HG02678 (cell line): ENCODE data around the gene ZNF438.
"Not testable (repeated sequence)": the region's sequence is repeated elsewhere in the genome, so short reads cannot be mapped to it uniquely, and the experiment has no call there.

ENCODE experiments used
- ATAC-seq: cut with Tn5 transposase; IDR thresholded peaks from one replicate; pipeline ENCODE4 v1.9.1; 2021; ENCODE audit warnings: mild to moderate bottlenecking, moderate library complexity; ENCODE audit not compliant: unreplicated experiment

Gene ZNF438

GRCh38 chr10:30949218-30949617 lies 82.4 kb downstream of the ZNF438 start:
- not testable (repeated sequence) for ATAC-seq

- no peak for ATAC-seq
Observed at GRCh38 chr10:30944005-30944404, 87.7 kb downstream of the ZNF438 start.

- no peak for ATAC-seq
Observed at GRCh38 chr10:30943451-30943850, 88.2 kb downstream of the ZNF438 start.

- no peak for ATAC-seq
Observed at GRCh38 chr10:30940256-30940655, 91.4 kb downstream of the ZNF438 start.

- no peak for ATAC-seq
Observed at GRCh38 chr10:30939643-30940251, 91.9 kb downstream of the ZNF438 start.

GRCh38 chr10:30935078-30935477 lies 96.6 kb downstream of the ZNF438 start:
- ATAC-seq, result no peak

- no peak for ATAC-seq
Observed at GRCh38 chr10:30931094-30931493, 100.6 kb downstream of the ZNF438 start.

- no peak for ATAC-seq
Observed at GRCh38 chr10:30929901-30930520, 101.7 kb downstream of the ZNF438 start.

GRCh38 chr10:30929311-30929729 lies 102.3 kb downstream of the ZNF438 start:
- ATAC-seq, result peak; percentile 30

GRCh38 chr10:30928742-30929141 lies 102.9 kb downstream of the ZNF438 start:
- peak; percentile 88 for ATAC-seq

- no peak for ATAC-seq
Observed at GRCh38 chr10:30918651-30919050, 113.0 kb downstream of the ZNF438 start.

GRCh38 chr10:30917789-30918188 lies 113.9 kb downstream of the ZNF438 start:
- ATAC-seq, result no peak

GRCh38 chr10:30917067-30917466 lies 114.6 kb downstream of the ZNF438 start:
- no peak for ATAC-seq

GRCh38 chr10:30915146-30915545 lies 116.5 kb downstream of the ZNF438 start:
- no peak for ATAC-seq

GRCh38 chr10:30911303-30911863 lies 120.3 kb downstream of the ZNF438 start:
- ATAC-seq, result no peak

- no peak for ATAC-seq
Observed at GRCh38 chr10:30903397-30904138, 128.1 kb downstream of the ZNF438 start.

- no peak for ATAC-seq
Observed at GRCh38 chr10:30902621-30903396, 128.9 kb downstream of the ZNF438 start.

- ATAC-seq, result not testable (repeated sequence)
Observed at GRCh38 chr10:30901487-30901886, 130.2 kb downstream of the ZNF438 start.

- ATAC-seq, result no peak
Observed at GRCh38 chr10:30898964-30899363, 132.7 kb downstream of the ZNF438 start.

GRCh38 chr10:30897547-30897946 lies 134.1 kb downstream of the ZNF438 start:
- no peak for ATAC-seq

- ATAC-seq, result no peak
Observed at GRCh38 chr10:30897048-30897447, 134.6 kb downstream of the ZNF438 start.
